Liver (tissue), 9 donors: Measurements from ENCODE around the gene BARHL2. TPM values are rescaled to one million over a fixed set of nuclear protein-coding genes. Genes with fewer than 3 reads are reported as not detected.

Experiments used
- DNase-seq: peaks from one replicate; pipeline ENCODE4 v3.0.0-alpha.2; 2017; ENCODE audit warnings: low spot score
- H3K27ac ChIP-seq, 2 donors: one replicate each; pipeline ENCODE4 v1.7.0; 2013; ENCODE audit warnings: inconsistent platforms in 2 of 2, low read length in 2 of 2, control low read depth in 1 of 2, low read depth in 1 of 2, mild to moderate bottlenecking in 1 of 2
- H3K27me3 ChIP-seq, 4 donors: one replicate each; pipeline versions ENCODE4 v1.6.1 to v1.7.0; 2013; ENCODE audit warnings: low read length in 3 of 4, inconsistent platforms in 1 of 4, mild to moderate bottlenecking in 1 of 4, moderate library complexity in 1 of 4; ENCODE audit not compliant: control insufficient read depth in 4 of 4, insufficient read depth in 4 of 4
- H3K36me3 ChIP-seq, 4 donors: one replicate each; pipeline versions ENCODE4 v1.6.1 to v1.7.0; 2013; ENCODE audit warnings: low read length in 3 of 4, mild to moderate bottlenecking in 3 of 4, low read depth in 1 of 4, moderate library complexity in 1 of 4; ENCODE audit not compliant: control insufficient read depth in 4 of 4, insufficient read depth in 3 of 4
- H3K4me1 ChIP-seq, 4 donors: one replicate each; pipeline versions ENCODE4 v1.6.1 to v1.7.0; 2013; ENCODE audit warnings: low read length in 3 of 4, mild to moderate bottlenecking in 3 of 4, moderate library complexity in 1 of 4; ENCODE audit not compliant: control insufficient read depth in 4 of 4, insufficient read depth in 4 of 4
- H3K4me3 ChIP-seq, 3 donors: one replicate each; pipeline versions ENCODE4 v1.6.1 to v1.7.0; 2013; ENCODE audit warnings: low read length in 3 of 3, control low read depth in 1 of 3, low read depth in 1 of 3, mild to moderate bottlenecking in 1 of 3
- H3K9ac ChIP-seq, 2 donors: one replicate each; pipeline ENCODE4 v1.7.0; 2013; ENCODE audit warnings: low read length in 2 of 2, mild to moderate bottlenecking in 2 of 2, moderate library complexity in 2 of 2, control low read depth in 1 of 2, low read depth in 1 of 2
- H3K9me3 ChIP-seq, 4 donors: one replicate each; pipeline versions ENCODE4 v1.6.1 to v1.7.0; 2013; ENCODE audit warnings: low read length in 3 of 4; ENCODE audit not compliant: control insufficient read depth in 4 of 4
- ATF3 ChIP-seq: IDR thresholded peaks from 2 replicates; pipeline ENCODE4 v1.6.1; 2016; ENCODE audit warnings: antibody characterized with exemption
- FOXA1 ChIP-seq: IDR thresholded peaks from 2 replicates; pipeline ENCODE4 v1.6.1; 2016; ENCODE audit warnings: antibody characterized with exemption
- GABPA ChIP-seq, 2 donors: IDR thresholded peaks in 1 of 2; conservative IDR thresholded peaks in 1 of 2; 2 replicates each; pipeline ENCODE4 v1.6.1; 2016; ENCODE audit warnings: antibody characterized with exemption in 2 of 2, mild to moderate bottlenecking in 1 of 2, moderate library complexity in 1 of 2
- HNF4A ChIP-seq, 2 donors: conservative IDR thresholded peaks; 2 replicates each; pipeline ENCODE4 v1.6.1; 2016; ENCODE audit warnings: antibody characterized with exemption in 2 of 2, mild to moderate bottlenecking in 2 of 2
- HNF4G ChIP-seq: IDR thresholded peaks from 2 replicates; pipeline ENCODE4 v1.6.1; 2016; ENCODE audit warnings: antibody characterized with exemption
- JUND ChIP-seq, 2 donors: IDR thresholded peaks; 2 replicates each; pipeline ENCODE4 v1.6.1; 2016; ENCODE audit warnings: antibody characterized with exemption in 2 of 2
- NR2F2 ChIP-seq: IDR thresholded peaks from 2 replicates; pipeline ENCODE4 v1.6.1; 2016; ENCODE audit warnings: antibody characterized with exemption
- RAD21 ChIP-seq, 2 donors: IDR thresholded peaks; 2 replicates each; pipeline ENCODE4 v1.6.1; 2016; ENCODE audit warnings: antibody characterized with exemption in 2 of 2, mild to moderate bottlenecking in 2 of 2
- RXRA ChIP-seq, 2 donors: IDR thresholded peaks; 2 replicates each; pipeline ENCODE4 v1.6.1; 2017 to 2018; ENCODE audit warnings: antibody characterized with exemption in 2 of 2, mild to moderate bottlenecking in 1 of 2
- SP1 ChIP-seq: IDR thresholded peaks from 2 replicates; pipeline ENCODE4 v1.6.1; 2018; ENCODE audit warnings: antibody characterized with exemption, mild to moderate bottlenecking
- TAF1 ChIP-seq: conservative IDR thresholded peaks from 2 replicates; pipeline ENCODE4 v1.6.1; 2016; ENCODE audit warnings: antibody characterized with exemption, mild to moderate bottlenecking
- YY1 ChIP-seq: IDR thresholded peaks from 2 replicates; pipeline ENCODE4 v1.6.1; 2016; ENCODE audit warnings: antibody characterized with exemption, mild to moderate bottlenecking
- WGBS: extraction: QIAGEN DNeasy Blood & Tissue Kit; methylation state at CpG from one replicate; pipeline ENCODE4 v1.1.7; 2013; 5-methylcytosine and 5-hydroxymethylcytosine counted together
- polyA plus RNA-seq, 2 donors: library from polyadenylated mRNA; stranded (reverse) in 1 of 2; unstranded in 1 of 2; fragments of 200-250 nt in 1 of 2; fragments of >200 nt in 1 of 2; fragmentation: Nextera tagmentation in 1 of 2; extraction: Ambion mirVana in 1 of 2; gene quantifications; one replicate each; pipeline versions ENCODE4 v1.2.1 to v1.2.3, GENCODE V29; 2013 to 2015
- total RNA-seq, 2 donors: library from RNA; depleted of rRNA; stranded (reverse); fragments of >200 nt; gene quantifications; one replicate each; pipeline ENCODE4 v1.2.3, GENCODE V29; 2014
- TF ChIP-seq, protein P1 (sequence below): IDR thresholded peaks from 2 replicates; pipeline ENCODE4 v1.6.1; 2016; ENCODE audit warnings: antibody characterized with exemption, mild to moderate bottlenecking
- TF ChIP-seq, protein P2 (sequence below): fragments of 150-350 bp; IDR thresholded peaks from 2 replicates; pipeline ENCODE4 v1.5.1; 2017; ENCODE audit warnings: improper control_type of control experiment, low read depth, low read length; ENCODE audit not compliant: missing input control
- TF ChIP-seq, protein P3 (sequence below): IDR thresholded peaks from 2 replicates; pipeline ENCODE4 v1.6.1; 2016; ENCODE audit warnings: antibody characterized with exemption
- TF ChIP-seq, protein P4 (sequence below): IDR thresholded peaks from 2 replicates; pipeline ENCODE4 v1.6.1; 2016; ENCODE audit warnings: antibody characterized with exemption
- donor health status: healthy.
- donor health status: healthy.
- donor health status: healthy.
- donor health status: healthy.
- donor health status: healthy.

BARHL2 gene
- total and polyA plus RNA-seq, 4 donors, result not detected

DNA sequence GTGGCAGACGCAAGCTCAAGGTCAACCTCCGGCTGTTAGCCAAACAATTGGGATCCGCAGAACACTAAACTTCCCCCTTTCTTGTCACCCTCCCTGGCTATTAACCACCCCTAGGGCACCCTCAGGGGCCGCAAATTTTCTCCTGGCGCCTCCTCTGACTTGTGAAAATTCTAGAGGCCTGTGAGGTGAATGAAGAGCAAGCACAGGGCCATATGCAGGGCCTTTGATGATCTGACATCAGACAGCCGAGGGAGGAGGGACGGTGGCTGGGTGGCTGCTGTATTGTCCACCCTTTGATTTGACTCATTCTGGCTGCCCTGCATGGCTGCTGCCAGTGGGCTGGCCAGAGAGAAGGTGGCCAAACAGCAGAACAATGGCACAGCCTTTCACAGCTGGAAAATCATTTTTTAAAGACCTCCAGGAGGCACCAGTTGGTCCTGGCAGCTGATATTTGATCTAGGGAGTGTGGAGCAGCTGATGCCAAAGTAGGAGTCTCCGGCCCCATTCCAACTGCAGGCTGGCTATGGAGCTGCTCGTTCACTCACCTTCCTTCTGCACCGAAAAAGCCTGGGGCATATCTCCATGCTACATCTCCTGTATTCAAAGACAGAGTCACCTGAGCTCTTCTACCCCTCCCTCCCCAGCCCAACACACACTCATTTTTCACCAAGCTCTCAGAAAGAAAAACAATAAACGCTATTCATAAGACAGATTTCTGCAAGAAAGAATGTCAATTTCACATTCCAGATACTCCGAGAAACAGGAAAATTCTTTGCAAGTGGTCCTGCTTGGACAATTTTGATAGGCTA is 44.9 kb upstream of the BARHL2 start:
- H3K9me3 ChIP-seq, result no peaks in the 10 kb centered on the region
- TF ChIP-seq FOXA1, result no peak
- no peak for TF ChIP-seq HNF4A (conservative IDR thresholded peaks at IDR 0.05)
- H3K9ac ChIP-seq, result no peak overlapping the region
- no peak overlapping the region for H3K4me3 ChIP-seq
- no peak for DNase-seq
- WGBS, result 49% methylated on average over 12 of the region's 12 CpGs
- H3K4me1 ChIP-seq, result no peaks in the 10 kb centered on the region
- H3K36me3 ChIP-seq, result no peaks in the 10 kb centered on the region
- H3K27ac ChIP-seq, result no peak overlapping the region
- peaks cover 0 to 2% (median 0%) of the 10 kb centered on the region in 4 donors for H3K27me3 ChIP-seq

DNA sequence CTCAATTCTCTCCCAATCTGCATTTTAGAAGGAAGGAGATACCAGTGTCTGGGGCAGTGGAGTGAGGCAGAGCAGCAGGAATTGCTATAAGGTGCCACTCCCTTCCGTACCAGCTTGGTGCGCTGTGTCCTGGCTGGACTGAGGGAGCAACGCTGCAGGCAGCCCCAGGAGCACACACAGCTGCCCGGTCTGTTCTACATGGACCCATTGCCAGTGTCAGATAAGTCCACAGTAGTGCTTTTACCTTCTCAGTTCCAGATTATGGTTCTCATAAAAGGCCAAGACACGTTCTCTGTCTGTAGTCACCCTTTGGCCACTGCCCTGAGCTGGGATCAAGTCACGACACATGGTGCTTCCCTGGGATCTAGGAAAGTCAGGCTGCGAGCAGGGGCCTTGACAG is 44.1 kb upstream of the BARHL2 start:
- Histone ChIP-seq H3K27me3 (peaks cover 0 to 2% (median 0%) of the 10 kb centered on the region in 4 donors), H3K36me3 (no peaks in the 10 kb centered on the region), H3K9me3 (no peaks in the 10 kb centered on the region), H3K27ac (no peak overlapping the region), H3K9ac (no peak overlapping the region), H3K4me3 (no peak overlapping the region), H3K4me1 (no peaks in the 10 kb centered on the region)
- WGBS, result 77% methylated on average over 7 of the region's 7 CpGs
- DNase-seq, result no peak
- TF ChIP-seq SP1 (no peak), GABPA (IDR thresholded peaks at IDR 0.05 in 1 of 2, conservative IDR thresholded peaks at IDR 0.05 in 1 of 2) (no peak), HNF4A (conservative IDR thresholded peaks at IDR 0.05) (no peak), HNF4G (no peak), NR2F2 (no peak), TAF1 (no peak), RAD21 (IDR thresholded peaks at IDR 0.05) (no peak), JUND (IDR thresholded peaks at IDR 0.05) (no peak), YY1 (no peak), RXRA (IDR thresholded peaks at IDR 0.05) (no peak), ATF3 (no peak)
- TF ChIP-seq, protein P1, sequence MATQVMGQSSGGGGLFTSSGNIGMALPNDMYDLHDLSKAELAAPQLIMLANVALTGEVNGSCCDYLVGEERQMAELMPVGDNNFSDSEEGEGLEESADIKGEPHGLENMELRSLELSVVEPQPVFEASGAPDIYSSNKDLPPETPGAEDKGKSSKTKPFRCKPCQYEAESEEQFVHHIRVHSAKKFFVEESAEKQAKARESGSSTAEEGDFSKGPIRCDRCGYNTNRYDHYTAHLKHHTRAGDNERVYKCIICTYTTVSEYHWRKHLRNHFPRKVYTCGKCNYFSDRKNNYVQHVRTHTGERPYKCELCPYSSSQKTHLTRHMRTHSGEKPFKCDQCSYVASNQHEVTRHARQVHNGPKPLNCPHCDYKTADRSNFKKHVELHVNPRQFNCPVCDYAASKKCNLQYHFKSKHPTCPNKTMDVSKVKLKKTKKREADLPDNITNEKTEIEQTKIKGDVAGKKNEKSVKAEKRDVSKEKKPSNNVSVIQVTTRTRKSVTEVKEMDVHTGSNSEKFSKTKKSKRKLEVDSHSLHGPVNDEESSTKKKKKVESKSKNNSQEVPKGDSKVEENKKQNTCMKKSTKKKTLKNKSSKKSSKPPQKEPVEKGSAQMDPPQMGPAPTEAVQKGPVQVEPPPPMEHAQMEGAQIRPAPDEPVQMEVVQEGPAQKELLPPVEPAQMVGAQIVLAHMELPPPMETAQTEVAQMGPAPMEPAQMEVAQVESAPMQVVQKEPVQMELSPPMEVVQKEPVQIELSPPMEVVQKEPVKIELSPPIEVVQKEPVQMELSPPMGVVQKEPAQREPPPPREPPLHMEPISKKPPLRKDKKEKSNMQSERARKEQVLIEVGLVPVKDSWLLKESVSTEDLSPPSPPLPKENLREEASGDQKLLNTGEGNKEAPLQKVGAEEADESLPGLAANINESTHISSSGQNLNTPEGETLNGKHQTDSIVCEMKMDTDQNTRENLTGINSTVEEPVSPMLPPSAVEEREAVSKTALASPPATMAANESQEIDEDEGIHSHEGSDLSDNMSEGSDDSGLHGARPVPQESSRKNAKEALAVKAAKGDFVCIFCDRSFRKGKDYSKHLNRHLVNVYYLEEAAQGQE, result no peak
- TF ChIP-seq, protein P2, sequence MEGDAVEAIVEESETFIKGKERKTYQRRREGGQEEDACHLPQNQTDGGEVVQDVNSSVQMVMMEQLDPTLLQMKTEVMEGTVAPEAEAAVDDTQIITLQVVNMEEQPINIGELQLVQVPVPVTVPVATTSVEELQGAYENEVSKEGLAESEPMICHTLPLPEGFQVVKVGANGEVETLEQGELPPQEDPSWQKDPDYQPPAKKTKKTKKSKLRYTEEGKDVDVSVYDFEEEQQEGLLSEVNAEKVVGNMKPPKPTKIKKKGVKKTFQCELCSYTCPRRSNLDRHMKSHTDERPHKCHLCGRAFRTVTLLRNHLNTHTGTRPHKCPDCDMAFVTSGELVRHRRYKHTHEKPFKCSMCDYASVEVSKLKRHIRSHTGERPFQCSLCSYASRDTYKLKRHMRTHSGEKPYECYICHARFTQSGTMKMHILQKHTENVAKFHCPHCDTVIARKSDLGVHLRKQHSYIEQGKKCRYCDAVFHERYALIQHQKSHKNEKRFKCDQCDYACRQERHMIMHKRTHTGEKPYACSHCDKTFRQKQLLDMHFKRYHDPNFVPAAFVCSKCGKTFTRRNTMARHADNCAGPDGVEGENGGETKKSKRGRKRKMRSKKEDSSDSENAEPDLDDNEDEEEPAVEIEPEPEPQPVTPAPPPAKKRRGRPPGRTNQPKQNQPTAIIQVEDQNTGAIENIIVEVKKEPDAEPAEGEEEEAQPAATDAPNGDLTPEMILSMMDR, result no peak
- TF ChIP-seq, protein P3, sequence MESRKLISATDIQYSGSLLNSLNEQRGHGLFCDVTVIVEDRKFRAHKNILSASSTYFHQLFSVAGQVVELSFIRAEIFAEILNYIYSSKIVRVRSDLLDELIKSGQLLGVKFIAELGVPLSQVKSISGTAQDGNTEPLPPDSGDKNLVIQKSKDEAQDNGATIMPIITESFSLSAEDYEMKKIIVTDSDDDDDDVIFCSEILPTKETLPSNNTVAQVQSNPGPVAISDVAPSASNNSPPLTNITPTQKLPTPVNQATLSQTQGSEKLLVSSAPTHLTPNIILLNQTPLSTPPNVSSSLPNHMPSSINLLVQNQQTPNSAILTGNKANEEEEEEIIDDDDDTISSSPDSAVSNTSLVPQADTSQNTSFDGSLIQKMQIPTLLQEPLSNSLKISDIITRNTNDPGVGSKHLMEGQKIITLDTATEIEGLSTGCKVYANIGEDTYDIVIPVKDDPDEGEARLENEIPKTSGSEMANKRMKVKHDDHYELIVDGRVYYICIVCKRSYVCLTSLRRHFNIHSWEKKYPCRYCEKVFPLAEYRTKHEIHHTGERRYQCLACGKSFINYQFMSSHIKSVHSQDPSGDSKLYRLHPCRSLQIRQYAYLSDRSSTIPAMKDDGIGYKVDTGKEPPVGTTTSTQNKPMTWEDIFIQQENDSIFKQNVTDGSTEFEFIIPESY, result no peak
- TF ChIP-seq, protein P4, sequence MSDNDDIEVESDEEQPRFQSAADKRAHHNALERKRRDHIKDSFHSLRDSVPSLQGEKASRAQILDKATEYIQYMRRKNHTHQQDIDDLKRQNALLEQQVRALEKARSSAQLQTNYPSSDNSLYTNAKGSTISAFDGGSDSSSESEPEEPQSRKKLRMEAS, result no peak
